OCI-LY1 (cell line): Measurements from ENCODE around the gene BRINP1.

Source experiments
- H2AFZ ChIP-seq: fragments of 200-600 bp; sonication (generic), shearing (Covaris generic); 2 replicates; pipeline ENCODE4 v1.6.0; 2014; ENCODE audit warnings: antibody characterized with exemption, mild to moderate bottlenecking, low read length
- H3F3A ChIP-seq: fragments of 200-600 bp; sonication (generic), shearing (Covaris generic); 2 replicates; pipeline ENCODE4 v1.6.0; 2014; ENCODE audit warnings: mild to moderate bottlenecking, antibody characterized with exemption, low read length, moderate library complexity; ENCODE audit not compliant: insufficient read depth
- H3K27ac ChIP-seq: fragments of 200-600 bp; sonication (generic); 2 replicates; pipeline ENCODE4 v1.5.1; 2014; ENCODE audit warnings: low read length, mixed run types, mild to moderate bottlenecking, low read depth; ENCODE audit not compliant: poor library complexity, severe bottlenecking
- H3K27me3 ChIP-seq: fragments of 200-600 bp; sonication (generic); 2 replicates; pipeline ENCODE4 v1.6.0; 2014; ENCODE audit warnings: antibody characterized with exemption, mild to moderate bottlenecking, low read length, moderate library complexity; ENCODE audit not compliant: insufficient read depth
- H3K36me3 ChIP-seq: fragments of 200-600 bp; sonication (generic); 2 replicates; pipeline ENCODE4 v1.6.1; 2014; ENCODE audit warnings: mild to moderate bottlenecking, antibody characterized with exemption, low read length, moderate library complexity, mixed read lengths; ENCODE audit not compliant: insufficient read depth
- H3K4me1 ChIP-seq: fragments of 200-600 bp; sonication (generic); 2 replicates; pipeline ENCODE4 v1.5.1; 2014; ENCODE audit warnings: mild to moderate bottlenecking, low read length, moderate library complexity; ENCODE audit not compliant: insufficient read depth, severe bottlenecking
- H3K4me2 ChIP-seq: fragments of 200-600 bp; sonication (generic), shearing (Covaris generic); 2 replicates; pipeline ENCODE4 v1.6.1; 2014; ENCODE audit warnings: low read length
- H3K4me3 ChIP-seq: fragments of 200-600 bp; sonication (generic); 2 replicates; pipeline ENCODE4 v1.5.1; 2014; ENCODE audit warnings: low read length, low read depth, mild to moderate bottlenecking, mixed read lengths; ENCODE audit not compliant: poor library complexity, severe bottlenecking
- H3K79me2 ChIP-seq: fragments of 200-600 bp; shearing (Covaris generic); 2 replicates; pipeline ENCODE4 v1.6.1; 2016; ENCODE audit warnings: mixed run types, low read length, mixed read lengths; ENCODE audit not compliant: insufficient read depth
- H3K9ac ChIP-seq: fragments of 200-600 bp; sonication (generic), shearing (Covaris generic); 2 replicates; pipeline ENCODE4 v1.6.1; 2014; ENCODE audit warnings: mild to moderate bottlenecking, low read length, mixed read lengths
- H3K9me2 ChIP-seq: fragments of 200-600 bp; sonication (generic), shearing (Covaris generic); 2 replicates; pipeline ENCODE4 v1.6.1; 2014; ENCODE audit warnings: low read depth, mild to moderate bottlenecking, low read length, mixed read lengths
- H3K9me3 ChIP-seq: fragments of 200-600 bp; shearing (Covaris generic); 2 replicates; pipeline ENCODE4 v1.6.1; 2014; ENCODE audit warnings: low read length, mixed read lengths
- H4K20me1 ChIP-seq: fragments of 200-600 bp; sonication (generic), shearing (Covaris generic); 2 replicates; pipeline ENCODE4 v1.6.0; 2016; ENCODE audit warnings: mild to moderate bottlenecking, low read length; ENCODE audit not compliant: insufficient read depth
- EZH2 ChIP-seq: fragments of 200-600 bp; sonication (generic), shearing (Covaris generic); IDR thresholded peaks from 2 replicates; pipeline ENCODE4 v1.8.0; 2017; ENCODE audit warnings: borderline replicate concordance, mixed run types, mild to moderate bottlenecking, antibody characterized with exemption, low read length, moderate library complexity, mixed read lengths
- TF ChIP-seq, protein P1 (sequence below): fragments of 200-600 bp; sonication (generic), shearing (Covaris generic); IDR thresholded peaks from 2 replicates; pipeline ENCODE4 v1.5.1; 2017; ENCODE audit warnings: mild to moderate bottlenecking, antibody characterized with exemption, low read length, moderate library complexity, mixed read lengths

The BRINP1 gene

DNA sequence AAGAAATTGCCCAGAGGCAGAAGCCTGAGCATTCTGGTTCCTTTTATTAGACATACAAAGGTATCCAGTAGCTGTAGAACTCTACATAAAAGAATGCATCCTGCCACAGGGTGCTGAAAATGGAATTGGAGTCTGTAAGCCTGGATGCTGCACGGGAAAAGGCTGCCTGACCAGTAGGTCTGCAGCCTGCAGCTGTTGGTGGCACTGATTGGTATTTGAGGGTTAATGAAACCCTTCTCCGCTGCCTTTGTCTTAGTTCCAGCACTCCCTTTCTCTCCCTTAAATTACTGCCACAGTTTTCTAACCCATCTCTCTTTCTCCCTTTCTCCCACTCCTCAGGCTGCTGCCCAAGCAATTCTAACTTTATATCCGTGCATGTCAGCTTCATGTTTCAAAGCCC, 64.7 kb downstream of the BRINP1 start:
- no peak overlapping the region for H2AFZ ChIP-seq
- H3K4me3 ChIP-seq, result no peak overlapping the region
- TF ChIP-seq, protein P1, sequence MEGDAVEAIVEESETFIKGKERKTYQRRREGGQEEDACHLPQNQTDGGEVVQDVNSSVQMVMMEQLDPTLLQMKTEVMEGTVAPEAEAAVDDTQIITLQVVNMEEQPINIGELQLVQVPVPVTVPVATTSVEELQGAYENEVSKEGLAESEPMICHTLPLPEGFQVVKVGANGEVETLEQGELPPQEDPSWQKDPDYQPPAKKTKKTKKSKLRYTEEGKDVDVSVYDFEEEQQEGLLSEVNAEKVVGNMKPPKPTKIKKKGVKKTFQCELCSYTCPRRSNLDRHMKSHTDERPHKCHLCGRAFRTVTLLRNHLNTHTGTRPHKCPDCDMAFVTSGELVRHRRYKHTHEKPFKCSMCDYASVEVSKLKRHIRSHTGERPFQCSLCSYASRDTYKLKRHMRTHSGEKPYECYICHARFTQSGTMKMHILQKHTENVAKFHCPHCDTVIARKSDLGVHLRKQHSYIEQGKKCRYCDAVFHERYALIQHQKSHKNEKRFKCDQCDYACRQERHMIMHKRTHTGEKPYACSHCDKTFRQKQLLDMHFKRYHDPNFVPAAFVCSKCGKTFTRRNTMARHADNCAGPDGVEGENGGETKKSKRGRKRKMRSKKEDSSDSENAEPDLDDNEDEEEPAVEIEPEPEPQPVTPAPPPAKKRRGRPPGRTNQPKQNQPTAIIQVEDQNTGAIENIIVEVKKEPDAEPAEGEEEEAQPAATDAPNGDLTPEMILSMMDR, result no peak
- TF ChIP-seq EZH2, result no peak
- no peak overlapping the region for H3K27ac ChIP-seq
- no peaks in the 10 kb centered on the region for H3K4me1 ChIP-seq
- H3F3A ChIP-seq, result no peaks in the 10 kb centered on the region
- H3K79me2 ChIP-seq, result no peaks in the 10 kb centered on the region
- no peaks in the 10 kb centered on the region for H3K9me2 ChIP-seq
- no peak overlapping the region for H3K4me2 ChIP-seq
- no peaks in the 10 kb centered on the region for H4K20me1 ChIP-seq
- H3K9me3 ChIP-seq, result no peaks in the 10 kb centered on the region
- H3K36me3 ChIP-seq, result no peaks in the 10 kb centered on the region
- H3K27me3 ChIP-seq, result no peaks in the 10 kb centered on the region; the same call in 1 of the 2 replicates
- no peak overlapping the region for H3K9ac ChIP-seq

DNA sequence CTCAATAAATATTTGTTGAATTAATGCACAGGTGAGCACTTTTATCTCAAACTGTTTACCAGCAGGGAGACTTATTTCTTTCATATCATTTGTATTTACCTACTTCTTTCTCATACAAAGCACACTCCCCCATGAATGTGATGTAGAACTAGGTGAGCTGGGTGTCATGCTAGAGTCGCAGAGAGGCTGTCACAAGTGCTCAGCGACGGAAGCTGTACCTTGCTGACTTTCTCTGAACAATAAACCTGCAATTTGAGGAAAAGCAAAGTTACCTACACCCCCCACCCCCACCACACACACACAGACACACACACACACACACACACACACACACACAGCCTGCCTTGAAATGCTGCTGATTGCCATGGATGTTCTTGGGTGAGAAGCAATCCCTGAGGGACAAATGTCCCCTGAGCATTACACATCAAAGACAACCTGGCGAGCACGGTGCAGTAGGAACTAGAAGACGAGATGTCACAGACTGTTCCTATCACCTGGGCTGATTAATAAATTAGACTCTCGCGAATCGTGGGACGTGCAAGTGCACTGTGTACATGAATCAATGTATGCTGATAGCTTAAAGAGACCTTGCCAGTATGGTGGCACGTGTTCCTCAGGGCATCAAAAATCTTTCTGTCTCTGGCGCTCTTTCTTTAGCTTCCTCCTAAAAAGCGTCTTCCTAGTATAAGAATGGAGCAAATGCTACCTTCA, 66.1 kb downstream of the BRINP1 start:
- no peaks in the 10 kb centered on the region for H3K9me3 ChIP-seq
- H3K27ac ChIP-seq, result no peak overlapping the region
- H2AFZ ChIP-seq, result no peak overlapping the region
- H3K4me2 ChIP-seq, result no peak overlapping the region
- H3K36me3 ChIP-seq, result no peaks in the 10 kb centered on the region
- TF ChIP-seq EZH2, result no peak
- TF ChIP-seq, protein P1, result no peak
- H3K4me3 ChIP-seq, result no peak overlapping the region
- peaks cover 7% of the 10 kb centered on the region for H3K4me1 ChIP-seq
- no peaks in the 10 kb centered on the region for H3F3A ChIP-seq
- H3K9me2 ChIP-seq, result no peaks in the 10 kb centered on the region
- H4K20me1 ChIP-seq, result no peaks in the 10 kb centered on the region
- no peaks in the 10 kb centered on the region for H3K79me2 ChIP-seq
- H3K27me3 ChIP-seq, result no peaks in the 10 kb centered on the region; the same call in 1 of the 2 replicates
- no peak overlapping the region for H3K9ac ChIP-seq

DNA sequence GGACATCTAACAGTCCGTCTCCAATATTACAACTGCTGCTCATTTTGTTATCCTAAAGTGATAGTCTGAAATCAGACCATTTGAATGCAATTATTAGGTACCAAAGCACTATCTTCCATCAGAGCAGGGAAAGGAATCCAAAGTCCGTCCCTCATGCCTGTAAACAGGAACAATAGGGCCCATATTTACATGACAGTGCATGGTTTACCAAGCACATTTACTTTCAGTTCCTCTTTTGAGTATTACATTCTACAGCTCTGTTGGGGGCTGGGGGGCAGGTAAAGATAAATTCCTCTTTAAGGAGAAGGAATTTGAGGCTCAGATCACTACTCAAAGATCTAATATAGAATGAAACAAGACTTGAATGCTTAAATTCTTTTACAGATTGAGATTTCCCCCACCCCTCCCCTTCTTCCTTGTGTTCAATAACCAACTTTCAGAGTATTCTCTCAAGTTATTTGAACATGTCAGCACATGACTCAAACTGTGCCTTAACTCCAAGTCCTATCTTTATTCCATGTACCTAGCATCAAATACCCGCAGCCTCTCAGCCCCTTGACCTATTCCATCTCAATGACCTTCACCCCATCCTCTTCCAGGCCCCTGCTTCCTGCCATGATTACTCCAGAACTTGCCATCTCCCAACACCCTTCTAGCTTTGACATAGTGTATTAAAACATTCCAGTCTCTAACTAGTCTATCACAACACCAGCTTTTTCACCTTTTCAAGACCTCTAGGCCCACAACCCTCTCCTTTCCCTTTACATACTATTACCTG, 71.0 kb downstream of the BRINP1 start:
- Histone ChIP-seq H3K4me3 (no peak overlapping the region), H3F3A (no peaks in the 10 kb centered on the region), H2AFZ (no peak overlapping the region), H3K9ac (no peak overlapping the region), H3K9me3 (no peaks in the 10 kb centered on the region), H3K27ac (peak overlapping the region; percentile 32), H3K27me3 (no peaks in the 10 kb centered on the region), H3K36me3 (no peaks in the 10 kb centered on the region), H3K4me2 (peak overlapping the region; percentile 29; the same call in 1 of the 2 replicates), H3K9me2 (no peaks in the 10 kb centered on the region), H3K4me1 (peaks cover 12% of the 10 kb centered on the region), H4K20me1 (no peaks in the 10 kb centered on the region), H3K79me2 (no peaks in the 10 kb centered on the region)
- no peak for TF ChIP-seq EZH2
- TF ChIP-seq, protein P1, result no peak
